Activated CD8-positive, alpha-beta memory T cell treated with anti-CD3 and anti-CD28 coated beads, Interleukin-2, amount 10 ng/mL, durations not matched to agents 7 days and 5 days (primary cell): ENCODE results near the gene POU5F1. TPM values are rescaled to one million over a fixed set of nuclear protein-coding genes. Genes with fewer than 3 reads are reported as not detected.

Experiments used
- ATAC-seq: fragments of 150-1000 bp; cut with Tn5 transposase; one replicate; pipeline ENCODE4 v1.10.0; 2021; ENCODE audit warnings: moderate library complexity
- CTCF ChIA-PET: fragments of 350-600 bp; sonication (Branson Sonifier 250); formaldehyde crosslinking; loops from one replicate; lab custom pipeline; 2021; ENCODE audit warnings: antibody characterized with exemption; lab: Charles Lee
- DNase-seq: peaks from one replicate; pipeline ENCODE4 v3.0.0-alpha.2; 2020
- H3K27ac Mint-ChIP-seq: one replicate; pipeline ENCODE4 v1.8.0; 2021; ENCODE audit warnings: mild to moderate bottlenecking, mixed read lengths
- H3K27me3 Mint-ChIP-seq: one replicate; pipeline ENCODE4 v1.8.0; 2021; ENCODE audit warnings: mixed read lengths
- H3K36me3 Mint-ChIP-seq: one replicate; pipeline ENCODE4 v1.8.0; 2021; ENCODE audit warnings: mild to moderate bottlenecking, mixed read lengths
- H3K4me1 Mint-ChIP-seq: one replicate; pipeline ENCODE4 v1.8.0; 2021; ENCODE audit warnings: mixed read lengths
- H3K4me3 Mint-ChIP-seq: one replicate; pipeline ENCODE4 v1.8.0; 2021; ENCODE audit warnings: mild to moderate bottlenecking, moderate library complexity, mixed read lengths
- H3K9me3 Mint-ChIP-seq: one replicate; pipeline ENCODE4 v1.8.0; 2022; ENCODE audit warnings: low read depth, mixed read lengths
- total RNA-seq, 2 experiments: library from RNA; stranded (reverse); gene quantifications; one replicate each; pipeline ENCODE4 v1.2.3, GENCODE V29; 2021

Gene POU5F1
- total RNA-seq, 2 experiments from 2014 or later = not detected

DNA sequence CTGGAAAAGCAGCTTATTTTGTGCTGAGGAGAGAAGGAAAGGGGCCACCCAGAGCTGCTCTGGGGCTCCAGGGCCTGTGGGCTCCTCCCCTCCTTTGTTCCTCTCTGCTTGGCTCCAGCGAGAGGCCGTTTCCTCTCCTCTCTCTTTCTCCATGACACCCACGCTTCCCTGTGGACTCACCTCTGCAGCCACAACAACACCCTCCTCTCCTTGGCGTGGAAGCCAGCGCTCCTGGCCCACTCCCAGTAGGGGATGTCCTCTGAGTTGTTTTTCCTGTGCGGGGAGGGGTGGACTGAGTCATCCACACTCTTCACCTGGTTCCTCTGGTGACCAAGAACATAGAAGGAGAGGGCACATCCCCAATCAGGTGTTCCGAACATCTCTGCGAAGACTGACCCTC lies 45.3 kb downstream of the POU5F1 start:
- Mint-ChIP-seq H3K4me3 (no peak overlapping the region), H3K27me3 (peaks cover 23% of the 10 kb centered on the region), H3K9me3 (no peaks in the 10 kb centered on the region), H3K36me3 (no peaks in the 10 kb centered on the region), H3K27ac (no peak overlapping the region), H3K4me1 (no peaks in the 10 kb centered on the region)
- no peak for DNase-seq
- ATAC-seq = no peak
- CTCF ChIA-PET = interaction anchor here (1.1 kb wide), 1 partner anchor 10 kb away, joined by 3 read pairs; no protein-coding TSS in a partner anchor

DNA sequence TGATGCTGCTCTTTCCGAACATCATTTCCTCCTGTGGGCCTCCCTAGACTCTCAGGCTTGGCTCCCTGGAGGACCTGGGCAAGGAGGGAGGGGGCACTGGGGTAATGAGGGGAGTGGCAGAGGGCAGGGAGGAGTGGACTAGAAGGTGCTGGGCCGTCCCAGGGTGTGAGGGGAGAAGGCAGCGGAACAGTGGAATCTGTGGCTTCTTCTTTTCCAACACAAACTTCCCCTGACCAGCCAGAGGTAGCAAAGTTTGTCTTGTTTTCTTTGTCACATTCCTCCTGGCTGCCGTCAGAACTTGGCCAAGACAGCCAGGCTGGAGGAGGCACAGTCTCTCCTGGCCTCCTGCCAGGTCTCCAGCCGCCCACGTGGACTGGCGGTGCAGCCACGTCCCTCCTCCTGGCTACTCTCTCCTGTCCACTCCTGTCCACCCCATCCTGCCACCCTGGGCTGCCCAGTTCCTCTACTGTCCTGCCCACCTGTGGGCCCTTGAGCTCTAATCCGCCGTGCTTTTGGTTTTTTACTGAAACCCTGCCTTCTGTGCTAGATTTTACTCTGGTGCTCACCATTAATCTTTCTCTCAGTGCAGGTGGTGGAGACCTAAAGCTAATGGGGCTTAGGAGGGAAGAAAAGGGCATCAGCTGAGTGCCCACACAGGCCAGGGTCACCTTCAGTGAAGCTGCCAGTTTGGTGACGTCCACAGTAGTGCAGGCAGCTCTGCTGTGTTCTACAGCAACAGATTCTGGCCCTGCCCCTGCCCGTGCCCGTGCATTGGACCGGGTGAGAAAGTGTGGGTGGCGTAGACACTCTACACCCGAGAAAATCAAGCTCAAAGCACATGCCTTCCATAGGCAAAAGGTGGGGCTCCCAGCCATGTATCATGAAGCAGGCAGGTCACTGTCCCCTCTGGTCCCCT lies 47.4 kb downstream of the POU5F1 start:
- H3K27ac Mint-ChIP-seq = no peak overlapping the region
- H3K9me3 Mint-ChIP-seq = no peaks in the 10 kb centered on the region
- no peak overlapping the region for H3K4me3 Mint-ChIP-seq
- H3K27me3 Mint-ChIP-seq = peaks cover 14% of the 10 kb centered on the region
- H3K4me1 Mint-ChIP-seq = no peaks in the 10 kb centered on the region
- DNase-seq = no peak
- CTCF ChIA-PET = interaction anchor here (0.8 to 1.6 kb wide), 2 partner anchors 24 to 43 kb away, joined by 3 to 4 read pairs; no protein-coding TSS in a partner anchor
- ATAC-seq = no peak
- no peaks in the 10 kb centered on the region for H3K36me3 Mint-ChIP-seq

GRCh38 chr6:31121131-31121790 lies 49.2 kb downstream of the POU5F1 start:
- H3K4me1 Mint-ChIP-seq = no peaks in the 10 kb centered on the region
- CTCF ChIA-PET = interaction anchor here (0.9 kb wide), 1 partner anchor 11 kb away, joined by 3 read pairs; no protein-coding TSS in a partner anchor
- peaks cover 12% of the 10 kb centered on the region for H3K27me3 Mint-ChIP-seq
- H3K27ac Mint-ChIP-seq = no peak overlapping the region
- H3K4me3 Mint-ChIP-seq = no peak overlapping the region
- ATAC-seq (no peak), DNase-seq (no peak)
- H3K9me3 Mint-ChIP-seq = no peaks in the 10 kb centered on the region
- H3K36me3 Mint-ChIP-seq = no peaks in the 10 kb centered on the region

- Mint-ChIP-seq H3K4me1 (no peaks in the 10 kb centered on the region), H3K9me3 (no peaks in the 10 kb centered on the region), H3K4me3 (no peak within 1 kb of the TSS), H3K27me3 (peaks cover 20% of the 10 kb centered on the region), H3K27ac (no peak within 1 kb of the TSS), H3K36me3 (no peaks in the 10 kb centered on the region)
- DNase-seq (no peak), ATAC-seq (no peak)
- CTCF ChIA-PET = interaction anchor here (0.5 to 1.1 kb wide), 3 partner anchors 7 to 21 kb away, joined by 3 read pairs; no protein-coding TSS in a partner anchor
Measured at GRCh38 chr6:31120151-31120915, 50.1 kb downstream of the POU5F1 start, which contains the start of gene CDSN. CDSN (minus strand) TSS chr6:31120446; CDS start chr6:31120419, 27 bp downstream.

DNA sequence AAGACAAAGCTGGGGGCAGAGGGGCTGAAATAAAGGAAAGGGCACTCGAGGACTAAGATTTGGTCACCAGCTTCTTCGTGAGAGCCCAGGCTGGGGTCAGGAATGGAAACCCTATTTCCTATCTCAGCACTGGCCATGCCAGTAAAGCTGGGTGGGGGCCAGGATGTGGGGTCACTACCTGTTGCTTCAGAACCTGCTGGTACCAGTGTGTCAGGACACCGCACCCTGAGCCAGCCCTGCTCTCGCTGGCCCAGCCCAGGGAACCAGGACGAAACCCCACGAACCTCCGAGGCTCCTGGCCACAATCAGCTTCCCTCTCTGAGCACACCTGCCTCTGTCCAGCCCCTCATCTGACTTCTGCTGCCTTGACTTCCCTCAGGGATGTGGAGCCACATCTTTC lies 52.3 kb downstream of the POU5F1 start:
- Mint-ChIP-seq H3K27me3 (peaks cover 31% of the 10 kb centered on the region), H3K4me3 (no peak overlapping the region), H3K4me1 (no peaks in the 10 kb centered on the region), H3K27ac (no peak overlapping the region), H3K36me3 (no peaks in the 10 kb centered on the region), H3K9me3 (no peaks in the 10 kb centered on the region)
- no peak for DNase-seq
- CTCF ChIA-PET = interaction anchor here (0.7 to 1.9 kb wide), 4 partner anchors 11 to 326 kb away, joined by 3 to 4 read pairs (median 4); no protein-coding TSS in a partner anchor
- no peak for ATAC-seq

GRCh38 chr6:31116661-31117385 lies 53.7 kb downstream of the POU5F1 start:
- no peak overlapping the region for H3K27ac Mint-ChIP-seq
- H3K36me3 Mint-ChIP-seq = no peaks in the 10 kb centered on the region
- peaks cover 35% of the 10 kb centered on the region for H3K27me3 Mint-ChIP-seq
- ATAC-seq = no peak
- no peaks in the 10 kb centered on the region for H3K4me1 Mint-ChIP-seq
- DNase-seq = no peak
- CTCF ChIA-PET = interaction anchor here (1.1 to 1.7 kb wide), 2 partner anchors 12 to 14 kb away, joined by 3 to 4 read pairs; no protein-coding TSS in a partner anchor
- H3K9me3 Mint-ChIP-seq = no peaks in the 10 kb centered on the region
- no peak overlapping the region for H3K4me3 Mint-ChIP-seq

GRCh38 chr6:31115941-31116560 lies 54.4 kb downstream of the POU5F1 start:
- no peaks in the 10 kb centered on the region for H3K9me3 Mint-ChIP-seq
- no peak overlapping the region for H3K4me3 Mint-ChIP-seq
- H3K4me1 Mint-ChIP-seq = no peaks in the 10 kb centered on the region
- DNase-seq (no peak), ATAC-seq (no peak)
- CTCF ChIA-PET = interaction anchor here (0.7 to 1.3 kb wide), 3 partner anchors 9 to 43 kb away, joined by 3 read pairs; no protein-coding TSS in a partner anchor
- no peak overlapping the region for H3K27ac Mint-ChIP-seq
- peaks cover 31% of the 10 kb centered on the region for H3K27me3 Mint-ChIP-seq
- H3K36me3 Mint-ChIP-seq = no peaks in the 10 kb centered on the region

- CTCF ChIA-PET = interaction anchor here (0.7 to 1.3 kb wide), 2 partner anchors 9 to 42 kb away, joined by 3 read pairs; no protein-coding TSS in a partner anchor
- no peaks in the 10 kb centered on the region for H3K4me1 Mint-ChIP-seq
Measured at GRCh38 chr6:31114970-31115849, 55.3 kb downstream of the POU5F1 start.

DNA sequence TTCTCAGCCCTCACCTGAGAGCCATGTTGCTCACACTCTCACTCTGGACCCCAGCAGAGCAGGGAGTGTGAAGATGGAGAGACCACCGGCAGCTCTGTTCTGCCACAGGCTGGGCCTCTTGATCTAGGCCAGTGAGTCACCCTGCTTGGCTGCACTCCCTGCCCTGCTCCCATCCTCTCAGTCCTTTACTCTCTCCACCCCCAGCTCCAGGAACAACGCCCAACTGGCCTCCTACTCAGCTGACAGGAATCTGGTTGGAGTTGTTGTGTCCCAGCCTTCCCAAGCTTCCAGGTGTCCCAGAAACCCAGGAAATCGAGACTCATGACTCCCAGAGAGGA lies 56.0 kb downstream of the POU5F1 start, which contains the start of gene PSORS1C1:
TSS of gene PSORS1C1 (plus strand) at position 260 of the 338 bp plus-strand sequence. CDS start 14,833 bp downstream, outside the sequence.
- Mint-ChIP-seq H3K27me3 (peaks cover 40% of the 10 kb centered on the region), H3K36me3 (no peaks in the 10 kb centered on the region), H3K4me3 (no peak within 1 kb of the TSS), H3K4me1 (no peaks in the 10 kb centered on the region), H3K27ac (no peak within 1 kb of the TSS), H3K9me3 (no peaks in the 10 kb centered on the region)
- CTCF ChIA-PET = no interaction called here
- ATAC-seq = no peak
- DNase-seq = no peak

More at GRCh38 chr6:31114970-31115849, 55.3 kb downstream of the POU5F1 start:
- no peak for DNase-seq
- H3K27ac Mint-ChIP-seq = no peak overlapping the region
- H3K9me3 Mint-ChIP-seq = no peaks in the 10 kb centered on the region
- no peak overlapping the region for H3K4me3 Mint-ChIP-seq
- peaks cover 36% of the 10 kb centered on the region for H3K27me3 Mint-ChIP-seq
- ATAC-seq = no peak
- no peaks in the 10 kb centered on the region for H3K36me3 Mint-ChIP-seq
